Neutrophil (primary cell): ENCODE measurements around the gene CAPN5.

Experiments used
- H3K27ac ChIP-seq: fragments of 200-600 bp; sonication (generic); 2 replicates; pipeline ENCODE4 v1.5.1; 2016; ENCODE audit warnings: mild to moderate bottlenecking, moderate library complexity
- H3K27me3 ChIP-seq: fragments of 200-600 bp; sonication (generic); 2 replicates; pipeline ENCODE4 v1.6.0; 2016; ENCODE audit warnings: mild to moderate bottlenecking
- H3K36me3 ChIP-seq: fragments of 200-600 bp; sonication (generic); 2 replicates; pipeline ENCODE4 v1.5.1; 2017
- H3K4me1 ChIP-seq, 2 experiments: fragments of 200-600 bp in 1 of 2; sonication (generic) in 1 of 2; 1 replicate in 1 of 2; 2 replicates in 1 of 2; pipeline versions ENCODE4 v1.5.1 to v1.6.1; 2013 to 2016; ENCODE audit warnings: low read depth in 1 of 2, low read length in 1 of 2, mild to moderate bottlenecking in 1 of 2, moderate library complexity in 1 of 2; ENCODE audit not compliant: control insufficient read depth in 1 of 2, insufficient read depth in 1 of 2
- H3K4me3 ChIP-seq, 2 experiments: fragments of 200-600 bp in 1 of 2; sonication (generic) in 1 of 2; 1 replicate in 1 of 2; 2 replicates in 1 of 2; pipeline ENCODE4 v1.5.1; 2013 to 2016; ENCODE audit warnings: low read depth in 1 of 2, low read length in 1 of 2, mild to moderate bottlenecking in 1 of 2, moderate library complexity in 1 of 2
- H3K9me3 ChIP-seq: fragments of 200-600 bp; sonication (generic); 2 replicates; pipeline ENCODE4 v1.5.1; 2016
- TF ChIP-seq, protein P1 (sequence below): fragments of 200-600 bp; sonication (generic); IDR thresholded peaks from 2 replicates; pipeline ENCODE4 v1.5.1; 2016; ENCODE audit warnings: antibody characterized with exemption

CAPN5 gene

GRCh38 chr11:77075425-77075905 lies 8.7 kb downstream of the CAPN5 start:
- TF ChIP-seq, protein P1, sequence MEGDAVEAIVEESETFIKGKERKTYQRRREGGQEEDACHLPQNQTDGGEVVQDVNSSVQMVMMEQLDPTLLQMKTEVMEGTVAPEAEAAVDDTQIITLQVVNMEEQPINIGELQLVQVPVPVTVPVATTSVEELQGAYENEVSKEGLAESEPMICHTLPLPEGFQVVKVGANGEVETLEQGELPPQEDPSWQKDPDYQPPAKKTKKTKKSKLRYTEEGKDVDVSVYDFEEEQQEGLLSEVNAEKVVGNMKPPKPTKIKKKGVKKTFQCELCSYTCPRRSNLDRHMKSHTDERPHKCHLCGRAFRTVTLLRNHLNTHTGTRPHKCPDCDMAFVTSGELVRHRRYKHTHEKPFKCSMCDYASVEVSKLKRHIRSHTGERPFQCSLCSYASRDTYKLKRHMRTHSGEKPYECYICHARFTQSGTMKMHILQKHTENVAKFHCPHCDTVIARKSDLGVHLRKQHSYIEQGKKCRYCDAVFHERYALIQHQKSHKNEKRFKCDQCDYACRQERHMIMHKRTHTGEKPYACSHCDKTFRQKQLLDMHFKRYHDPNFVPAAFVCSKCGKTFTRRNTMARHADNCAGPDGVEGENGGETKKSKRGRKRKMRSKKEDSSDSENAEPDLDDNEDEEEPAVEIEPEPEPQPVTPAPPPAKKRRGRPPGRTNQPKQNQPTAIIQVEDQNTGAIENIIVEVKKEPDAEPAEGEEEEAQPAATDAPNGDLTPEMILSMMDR, result no peak
- Histone ChIP-seq H3K9me3 (no peaks in the 10 kb centered on the region), H3K4me1 (no peaks in the 10 kb centered on the region), H3K4me3 (no peak overlapping the region), H3K27ac (no peak overlapping the region), H3K27me3 (peaks cover 2% of the 10 kb centered on the region), H3K36me3 (no peaks in the 10 kb centered on the region)

DNA sequence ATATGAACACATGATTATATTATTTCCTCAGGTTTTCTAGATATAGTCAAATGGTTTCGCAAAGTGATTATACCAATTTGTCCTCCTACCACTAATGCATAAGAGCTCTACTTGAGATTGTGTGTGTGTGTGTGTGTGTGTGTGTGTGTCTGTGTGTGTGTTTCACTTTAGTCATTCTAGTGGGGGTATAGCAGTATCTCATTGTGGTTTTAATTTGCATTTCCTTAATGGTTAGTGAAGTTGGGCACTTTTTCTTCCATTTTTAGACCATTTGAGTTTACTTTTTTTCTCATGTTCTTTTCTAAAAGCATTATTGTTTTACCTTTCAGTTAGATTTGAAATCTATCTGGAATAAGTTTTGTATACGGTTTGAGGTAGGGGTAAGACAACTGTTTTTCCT lies 12.9 kb downstream of the CAPN5 start:
- no peak overlapping the region for H3K4me3 ChIP-seq
- no peaks in the 10 kb centered on the region for H3K27me3 ChIP-seq
- TF ChIP-seq, protein P1, result no peak
- no peaks in the 10 kb centered on the region for H3K4me1 ChIP-seq
- no peak overlapping the region for H3K27ac ChIP-seq
- H3K36me3 ChIP-seq, result no peaks in the 10 kb centered on the region
- no peaks in the 10 kb centered on the region for H3K9me3 ChIP-seq

GRCh38 chr11:77080643-77081210 lies 14.0 kb downstream of the CAPN5 start:
- no peaks in the 10 kb centered on the region for H3K36me3 ChIP-seq
- H3K9me3 ChIP-seq, result no peaks in the 10 kb centered on the region
- H3K4me1 ChIP-seq, result no peaks in the 10 kb centered on the region
- no peak overlapping the region for H3K27ac ChIP-seq
- H3K27me3 ChIP-seq, result no peaks in the 10 kb centered on the region
- TF ChIP-seq, protein P1, result no peak
- no peak overlapping the region for H3K4me3 ChIP-seq

- H3K9me3 ChIP-seq, result no peaks in the 10 kb centered on the region
- H3K4me1 ChIP-seq, result no peaks in the 10 kb centered on the region
- H3K36me3 ChIP-seq, result no peaks in the 10 kb centered on the region
- TF ChIP-seq, protein P1, result no peak
- no peak overlapping the region for H3K4me3 ChIP-seq
- no peaks in the 10 kb centered on the region for H3K27me3 ChIP-seq
- no peak overlapping the region for H3K27ac ChIP-seq
Observed at GRCh38 chr11:77081381-77081851, 14.6 kb downstream of the CAPN5 start.

- TF ChIP-seq, protein P1, result no peak
- H3K9me3 ChIP-seq, result no peaks in the 10 kb centered on the region
- no peaks in the 10 kb centered on the region for H3K36me3 ChIP-seq
- H3K4me3 ChIP-seq, result no peak overlapping the region
- no peaks in the 10 kb centered on the region for H3K4me1 ChIP-seq
- H3K27ac ChIP-seq, result no peak overlapping the region
- H3K27me3 ChIP-seq, result no peaks in the 10 kb centered on the region
Observed at GRCh38 chr11:77081976-77082836, 15.4 kb downstream of the CAPN5 start.
